Aorta (tissue), 5 donors: ENCODE measurements around the gene CHIA. TPM values are rescaled to one million over a fixed set of nuclear protein-coding genes. Genes with fewer than 3 reads are reported as not detected.

ENCODE experiments used
- ATAC-seq: fragments of 200-7000 bp; cut with Tn5 transposase; one replicate; pipeline ENCODE4 v1.9.1; 2022; ENCODE audit warnings: moderate library complexity; ENCODE audit not compliant: low FRiP score
- DNase-seq, 2 donors: peaks; one replicate each; pipeline ENCODE4 v3.0.0-alpha.2; 2020
- H3K27ac ChIP-seq, 2 donors: one replicate each; pipeline ENCODE4 v1.5.1; 2013; ENCODE audit warnings: low read length in 2 of 2, mild to moderate bottlenecking in 2 of 2, moderate library complexity in 2 of 2, control low read depth in 1 of 2, inconsistent platforms in 1 of 2, low read depth in 1 of 2
- H3K27me3 ChIP-seq, 2 donors: one replicate each; pipeline ENCODE4 v1.6.1; 2013; ENCODE audit warnings: control low read depth in 1 of 2, low read length in 1 of 2, mild to moderate bottlenecking in 1 of 2, moderate library complexity in 1 of 2; ENCODE audit not compliant: insufficient read depth in 2 of 2, control insufficient read depth in 1 of 2
- H3K36me3 ChIP-seq, 2 donors: one replicate each; pipeline ENCODE4 v1.6.1; 2013; ENCODE audit warnings: control low read depth in 1 of 2, low read length in 1 of 2, mild to moderate bottlenecking in 1 of 2; ENCODE audit not compliant: insufficient read depth in 2 of 2, control insufficient read depth in 1 of 2
- H3K4me1 ChIP-seq, 2 donors: one replicate each; pipeline ENCODE4 v1.6.1; 2013; ENCODE audit warnings: low read length in 2 of 2, control low read depth in 1 of 2, mild to moderate bottlenecking in 1 of 2, moderate library complexity in 1 of 2; ENCODE audit not compliant: insufficient read depth in 2 of 2, control insufficient read depth in 1 of 2
- H3K4me3 ChIP-seq, 2 donors: one replicate each; pipeline ENCODE4 v1.5.1; 2013; ENCODE audit warnings: low read length in 2 of 2, control low read depth in 1 of 2, mild to moderate bottlenecking in 1 of 2
- H3K9me3 ChIP-seq: one replicate; pipeline ENCODE4 v1.6.1; 2013; ENCODE audit warnings: mild to moderate bottlenecking, low read length; ENCODE audit not compliant: control insufficient read depth
- WGBS, 2 donors: extraction: QIAGEN DNeasy Blood & Tissue Kit; methylation state at CpG; one replicate each; pipeline ENCODE4 v1.1.7; 2013; 5-methylcytosine and 5-hydroxymethylcytosine counted together
- intact Hi-C, 2 donors: fragments of 100-400 bp; cut with DNase I; formaldehyde crosslinking; loops; one replicate each; pipeline versions ENCODE4 v1.14.2 to v1.15.0; 2022
- long read RNA-seq, 2 donors: library from polyadenylated mRNA; unstranded; transcript quantifications; one replicate each; pipeline ENCODE4 v2.0.0, GENCODE V29; 2020 to 2021
- polyA plus RNA-seq, 2 donors: library from polyadenylated mRNA; stranded (reverse); fragments of 200-250 nt; gene quantifications; one replicate each; pipeline ENCODE4 v1.2.3, GENCODE V29; 2013
- total RNA-seq, 2 donors: library from RNA; stranded (reverse); fragmentation: NEBNext Ultra II Directional; extraction: Animal tissue kit (Norgen Biotek cat#: 25700); gene quantifications; one replicate each; pipeline ENCODE4 v1.2.1, GENCODE V29; 2021
- donor health status: healthy with polysubstance abuse.
- donor health status: Bipolar disorder and iron deficiency.
- donor health status: DM: no; HTN: no; CAD: no.
- donor health status: DM: no; HTN: no; CAD: no.
- donor health status: DM: yes; HTN: yes; CAD: no.

Gene CHIA
- not detected for total RNA-seq
- polyA plus RNA-seq: under 1 TPM in 1 of 2 donors, not detected in 1; 0.28 TPM
- long read RNA-seq, donor 1: 0 reads
- long read RNA-seq, donor 2: 0 reads

- Histone ChIP-seq H3K4me3 (no peak within 1 kb of the TSS), H3K4me1 (no peaks in the 10 kb centered on the region), H3K36me3 (no peaks in the 10 kb centered on the region), H3K27me3 (peaks cover 0 to 2% of the 10 kb centered on the region in 2 donors), H3K27ac (no peak within 1 kb of the TSS), H3K9me3 (no peaks in the 10 kb centered on the region)
- 33 to 41% methylated on average over 7 of the region's 7 CpGs for WGBS, 2 donors
- ATAC-seq (no peak), DNase-seq (no peak)
- intact Hi-C loops: no loop called here
These were observed at the start of gene CHIA for GRCh38 chr1:111290630-111291029. CHIA (plus strand) TSS chr1:111290851; CDS start chr1:111310468, 19,617 bp downstream.

GRCh38 chr1:111241797-111242196 is 48.9 kb upstream of the CHIA start:
- no peak overlapping the region for H3K27ac ChIP-seq
- DNase-seq (no peak), ATAC-seq (no peak)
- no peak overlapping the region for H3K4me3 ChIP-seq
- WGBS, 2 donors: 84 to 85% methylated on average over 2 of the region's 2 CpGs
- no peaks in the 10 kb centered on the region for H3K9me3 ChIP-seq
- H3K36me3 ChIP-seq: no peaks in the 10 kb centered on the region
- no peaks in the 10 kb centered on the region for H3K27me3 ChIP-seq
- no peaks in the 10 kb centered on the region for H3K4me1 ChIP-seq
- intact Hi-C loops: loop anchor here in 1 of 2 donors (5.0 kb wide), 2 partner anchors 56 to 146 kb away; no protein-coding TSS in a partner anchor

- ATAC-seq (peak; percentile 27), DNase-seq (no peak)
- WGBS, 2 donors: 52 to 66% methylated on average over 4 of the region's 4 CpGs
- Histone ChIP-seq H3K36me3 (no peaks in the 10 kb centered on the region), H3K4me1 (no peaks in the 10 kb centered on the region), H3K27ac (no peak overlapping the region), H3K4me3 (no peak overlapping the region), H3K9me3 (no peaks in the 10 kb centered on the region), H3K27me3 (no peaks in the 10 kb centered on the region)
- intact Hi-C loops: loop anchor here in 1 of 2 donors (5.0 kb wide), 2 partner anchors 54 to 144 kb away; no protein-coding TSS in a partner anchor
These were observed 47.7 kb upstream of the CHIA start for GRCh38 chr1:111242805-111243523.

GRCh38 chr1:111247125-111247838 is 43.4 kb upstream of the CHIA start:
- no peaks in the 10 kb centered on the region for H3K9me3 ChIP-seq
- ATAC-seq (no peak), DNase-seq (no peak)
- no peak overlapping the region for H3K4me3 ChIP-seq
- no peak overlapping the region for H3K27ac ChIP-seq
- H3K4me1 ChIP-seq: no peaks in the 10 kb centered on the region
- intact Hi-C loops: no loop called here
- no peaks in the 10 kb centered on the region for H3K36me3 ChIP-seq
- WGBS, 2 donors: 69% methylated on average over 5 of the region's 5 CpGs
- no peaks in the 10 kb centered on the region for H3K27me3 ChIP-seq

- no peaks in the 10 kb centered on the region for H3K36me3 ChIP-seq
- ATAC-seq (no peak), DNase-seq (no peak)
- no peak overlapping the region for H3K27ac ChIP-seq
- no peak overlapping the region for H3K4me3 ChIP-seq
- 51 to 65% methylated on average over 4 of the region's 4 CpGs for WGBS, 2 donors
- intact Hi-C loops: loop anchor here in 1 of 2 donors (10.0 kb wide), 1 partner anchor 55 kb away; no protein-coding TSS in a partner anchor
- H3K9me3 ChIP-seq: no peaks in the 10 kb centered on the region
- H3K4me1 ChIP-seq: no peaks in the 10 kb centered on the region
- H3K27me3 ChIP-seq: no peaks in the 10 kb centered on the region
These were observed 40.7 kb upstream of the CHIA start for GRCh38 chr1:111249960-111250359.

- Histone ChIP-seq H3K4me1 (no peaks in the 10 kb centered on the region), H3K4me3 (no peak overlapping the region), H3K27ac (no peak overlapping the region), H3K36me3 (no peaks in the 10 kb centered on the region), H3K27me3 (no peaks in the 10 kb centered on the region), H3K9me3 (no peaks in the 10 kb centered on the region)
- no peak for DNase-seq
- no peak for ATAC-seq
- intact Hi-C loops: loop anchor here in 1 of 2 donors (10.0 kb wide), 1 partner anchor 57 kb away; no protein-coding TSS in a partner anchor
- WGBS, 2 donors: 72% methylated on average over 8 of the region's 8 CpGs
These were observed 39.1 kb upstream of the CHIA start for GRCh38 chr1:111251570-111251969.

- Histone ChIP-seq H3K4me1 (no peaks in the 10 kb centered on the region), H3K27ac (no peak overlapping the region), H3K4me3 (no peak overlapping the region), H3K9me3 (no peaks in the 10 kb centered on the region), H3K27me3 (peaks cover 0 to under 1% of the 10 kb centered on the region in 2 donors), H3K36me3 (no peaks in the 10 kb centered on the region)
- no peak for DNase-seq
- WGBS, 2 donors: 81 to 89% methylated on average over 2 of the region's 2 CpGs
- ATAC-seq: no peak
- intact Hi-C loops: loop anchor here in 1 of 2 donors (10.0 kb wide), 1 partner anchor 58 kb away; no protein-coding TSS in a partner anchor
These were observed 37.9 kb upstream of the CHIA start for GRCh38 chr1:111252786-111253185.

- Histone ChIP-seq H3K4me3 (no peak overlapping the region), H3K9me3 (no peaks in the 10 kb centered on the region), H3K36me3 (no peaks in the 10 kb centered on the region), H3K27ac (no peak overlapping the region), H3K27me3 (peaks cover 0 to 3% of the 10 kb centered on the region in 2 donors), H3K4me1 (no peaks in the 10 kb centered on the region)
- intact Hi-C loops: loop anchor here in 1 of 2 donors (10.0 kb wide), 1 partner anchor 59 kb away; no protein-coding TSS in a partner anchor
- ATAC-seq (no peak), DNase-seq (no peak)
- WGBS, 2 donors: 54 to 66% methylated on average over 1 of the region's 1 CpG
These were observed 36.8 kb upstream of the CHIA start for GRCh38 chr1:111253876-111254275.
